GM19043 (cell line): ENCODE measurements around the gene CCDC92B.
"Not testable (repeated sequence)": the region's sequence is repeated elsewhere in the genome, so short reads cannot be mapped to it uniquely, and the experiment has no call there.

Experiments used
- ATAC-seq: cut with Tn5 transposase; IDR thresholded peaks from one replicate; pipeline ENCODE4 v1.9.1; 2021; ENCODE audit warnings: low read depth; ENCODE audit not compliant: unreplicated experiment

CCDC92B gene

DNA sequence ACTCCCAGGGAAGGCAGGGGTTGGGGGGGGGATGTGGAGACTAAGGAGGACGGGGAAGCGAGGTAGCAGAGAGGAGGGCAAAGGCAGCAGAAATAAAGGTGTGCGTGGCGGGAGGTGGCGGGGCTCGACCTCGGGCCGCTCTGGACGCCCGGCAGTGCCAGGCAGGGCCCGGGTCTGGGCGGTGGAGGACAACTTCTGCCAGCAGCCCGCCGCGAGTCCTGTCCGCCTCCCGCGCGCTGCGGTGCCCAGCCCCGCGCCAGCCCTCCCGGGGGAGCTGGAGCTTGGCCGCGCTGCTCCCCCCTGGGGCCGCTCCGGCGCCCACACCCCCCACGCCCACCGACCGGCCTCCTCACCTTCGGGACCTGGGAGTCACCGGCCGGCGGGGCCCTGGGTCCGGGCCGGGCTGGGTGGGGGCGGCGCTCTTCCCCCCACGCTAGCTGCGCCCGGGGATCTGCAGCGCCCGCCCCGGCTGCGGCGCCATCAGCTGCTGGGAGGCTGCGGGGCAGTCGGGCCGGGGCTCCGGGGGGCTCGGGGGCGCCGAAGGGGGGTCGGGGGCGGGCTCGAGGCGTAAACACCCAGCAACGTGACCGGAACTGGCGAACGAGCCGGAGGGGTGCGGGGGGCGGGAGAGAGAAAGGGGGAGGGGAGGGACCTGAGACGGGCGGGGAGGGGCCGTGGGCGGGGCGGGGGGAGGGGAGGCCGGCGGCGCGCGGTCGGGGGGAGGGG lies at the start of gene CCDC92B:
Gene CCDC92B (minus strand): TSS at position 595 of the 726 bp plus-strand sequence. CDS start 14,507 bp downstream, outside the sequence.
- ATAC-seq: no peak

DNA sequence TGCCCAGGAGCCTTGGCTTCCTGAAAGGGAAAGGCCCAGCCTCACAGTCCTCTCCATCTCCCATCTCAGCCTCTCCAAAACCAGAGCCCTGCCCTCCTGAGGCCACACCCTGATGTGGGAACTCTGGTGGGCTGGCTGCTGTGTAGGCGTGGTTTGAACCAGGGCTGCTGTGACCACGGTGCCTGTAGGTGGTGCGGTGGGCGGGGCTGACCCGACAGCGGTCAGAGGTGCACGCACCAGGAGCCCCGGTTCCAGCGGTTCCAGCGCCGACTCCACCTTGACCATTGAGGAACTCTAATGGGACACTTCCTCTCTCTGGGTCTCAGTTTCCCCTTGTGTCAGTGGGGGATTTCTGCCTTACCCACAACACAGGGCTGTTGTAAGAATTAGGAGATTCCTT lies 49.2 kb upstream of the CCDC92B start:
- ATAC-seq: no peak

DNA sequence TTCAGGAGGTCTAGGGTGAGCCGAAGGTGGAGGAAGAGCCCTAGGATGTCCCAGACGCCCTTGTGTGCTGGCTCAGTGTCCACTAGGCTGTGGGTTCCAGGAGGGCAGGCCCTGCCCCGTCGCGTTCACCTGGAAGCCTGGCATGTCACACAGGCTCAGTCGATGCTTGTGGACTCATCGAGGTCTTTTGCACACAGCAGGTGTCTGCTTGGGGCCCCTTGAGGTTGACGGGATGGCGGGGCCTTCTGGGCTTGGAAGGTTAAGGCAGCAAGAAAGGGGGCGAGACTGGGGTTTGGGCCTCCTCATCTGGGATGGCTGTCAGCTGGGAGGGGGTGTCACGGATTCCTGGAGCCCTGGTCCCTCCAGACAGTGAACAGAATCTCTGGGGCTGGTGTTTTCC lies 48.7 kb upstream of the CCDC92B start:
- ATAC-seq: no peak

DNA sequence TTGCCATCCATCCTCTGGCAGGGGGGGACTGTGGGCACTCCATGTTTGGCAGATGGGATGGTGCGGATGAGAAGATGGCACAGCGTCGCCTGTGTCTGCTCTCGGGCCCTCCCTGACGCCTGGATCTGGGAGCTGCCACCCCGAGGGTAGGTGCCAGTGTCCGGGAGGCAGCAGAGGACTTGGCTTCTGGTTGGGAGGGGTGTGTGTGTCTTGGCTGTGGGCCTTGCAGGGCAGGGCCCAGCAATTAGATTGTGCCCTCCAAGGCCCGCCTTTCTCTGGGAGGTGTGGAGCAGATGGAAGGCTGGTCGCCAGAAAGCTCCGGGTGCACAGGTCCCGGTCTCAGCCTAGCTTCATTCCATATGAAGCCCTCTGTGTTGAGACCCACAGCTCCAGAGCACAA lies 48.2 kb upstream of the CCDC92B start:
- no peak for ATAC-seq

DNA sequence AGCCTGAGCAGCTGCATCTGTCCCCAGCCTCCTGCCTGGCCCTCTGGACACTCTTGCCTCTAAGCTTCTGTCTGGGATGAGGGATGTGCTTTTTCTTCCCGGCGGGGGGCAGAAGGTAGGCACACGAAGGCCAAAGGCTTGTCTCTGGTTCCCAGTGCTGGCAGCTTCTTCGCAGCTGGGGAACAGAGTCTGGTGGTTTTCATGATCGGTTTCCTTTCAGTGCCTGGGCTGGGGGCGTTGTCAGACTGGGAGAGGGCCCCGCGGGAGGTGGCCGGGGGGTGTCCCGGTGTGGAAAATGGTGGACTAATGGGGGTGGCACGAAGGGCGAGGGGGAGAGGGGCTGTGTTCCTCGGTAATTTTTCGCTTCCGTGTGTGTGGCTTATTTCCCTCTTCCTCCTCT lies 47.8 kb upstream of the CCDC92B start:
- no peak for ATAC-seq

DNA sequence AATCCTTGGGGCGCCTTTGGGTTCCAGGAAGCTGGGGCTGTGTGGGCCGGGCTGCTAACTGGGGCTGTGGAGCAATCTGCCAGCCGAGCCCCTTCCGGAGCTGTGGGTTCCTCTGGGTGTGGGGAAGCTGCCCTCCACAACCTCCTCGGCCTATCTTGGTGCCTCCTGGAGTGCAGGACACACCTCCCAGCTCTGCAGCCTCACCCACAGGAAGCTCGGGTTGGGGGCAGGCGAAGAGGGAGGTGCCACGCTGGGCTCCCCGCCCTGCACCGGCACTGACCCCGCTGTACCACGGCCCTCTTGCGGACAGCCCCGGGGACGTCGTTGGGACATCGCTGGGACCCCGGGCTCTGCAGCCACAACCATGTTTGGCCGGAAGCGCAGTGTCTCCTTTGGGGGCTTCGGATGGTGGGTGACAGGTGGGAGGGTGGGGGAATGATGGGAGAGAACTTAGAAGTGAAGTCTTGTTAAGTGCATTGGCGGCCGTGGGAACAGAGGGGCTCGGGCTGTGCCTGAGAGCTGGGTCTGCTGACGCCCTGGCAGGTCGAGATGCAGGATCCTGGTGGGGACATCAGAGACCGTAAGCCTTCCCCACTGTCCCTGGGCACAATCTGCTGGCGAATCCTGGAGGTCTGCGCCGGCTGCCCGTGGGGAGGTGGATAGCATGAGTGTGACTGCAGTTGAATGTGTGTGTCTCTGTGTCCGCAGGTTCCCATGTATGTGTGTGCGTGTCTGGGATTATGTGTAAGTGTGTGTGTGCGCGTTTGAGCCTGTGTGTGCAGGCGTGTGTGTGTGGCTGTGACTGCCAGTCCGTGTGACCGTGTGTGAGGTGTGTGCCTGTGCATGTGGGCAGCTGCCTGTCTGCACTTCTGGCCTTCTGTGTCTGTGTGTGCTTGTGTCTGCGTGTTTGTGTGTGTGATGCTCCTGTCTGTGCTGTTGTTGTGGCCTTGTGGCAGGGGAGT lies 47.0 kb upstream of the CCDC92B start, which contains the start of gene RAP1GAP2:
Gene RAP1GAP2 (plus strand): TSS at position 275 of the 962 bp plus-strand sequence. CDS start 90 bp downstream, at position 365.
- ATAC-seq: no peak

DNA sequence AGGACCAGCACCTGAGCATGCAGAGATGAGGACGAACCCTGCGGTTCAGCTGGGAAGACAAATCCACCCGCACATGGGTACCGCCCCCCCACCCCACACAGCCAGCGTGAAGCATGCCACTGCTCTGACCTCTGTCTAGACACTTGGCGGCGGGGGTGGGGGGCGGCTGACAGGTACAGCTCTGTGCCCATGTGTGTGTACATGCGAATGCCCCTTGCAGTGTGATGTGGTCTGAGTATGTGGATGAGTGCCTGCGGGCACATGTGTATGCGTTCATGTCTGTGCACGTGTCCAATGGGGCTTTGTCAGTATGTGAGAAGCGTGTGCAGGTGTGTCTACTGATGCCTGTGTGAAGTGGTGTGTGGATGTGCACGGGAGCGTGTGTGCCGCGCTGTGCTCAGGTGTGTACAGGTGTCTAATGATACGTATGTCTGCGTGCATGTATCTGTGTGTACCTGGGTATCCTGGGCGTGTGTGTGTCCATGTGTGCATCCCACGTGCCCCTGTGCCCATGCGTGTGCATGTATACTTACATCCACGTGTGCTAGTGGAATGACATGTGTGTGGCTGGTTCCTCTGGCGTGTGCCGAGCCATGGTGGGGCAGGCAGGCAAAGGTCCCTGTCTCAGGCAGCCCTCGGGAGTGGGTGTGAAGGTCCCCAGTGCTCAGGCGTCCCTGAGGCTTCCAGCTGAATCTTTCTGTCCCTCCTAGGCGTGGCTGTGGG lies 46.1 kb upstream of the CCDC92B start:
- no peak for ATAC-seq

DNA sequence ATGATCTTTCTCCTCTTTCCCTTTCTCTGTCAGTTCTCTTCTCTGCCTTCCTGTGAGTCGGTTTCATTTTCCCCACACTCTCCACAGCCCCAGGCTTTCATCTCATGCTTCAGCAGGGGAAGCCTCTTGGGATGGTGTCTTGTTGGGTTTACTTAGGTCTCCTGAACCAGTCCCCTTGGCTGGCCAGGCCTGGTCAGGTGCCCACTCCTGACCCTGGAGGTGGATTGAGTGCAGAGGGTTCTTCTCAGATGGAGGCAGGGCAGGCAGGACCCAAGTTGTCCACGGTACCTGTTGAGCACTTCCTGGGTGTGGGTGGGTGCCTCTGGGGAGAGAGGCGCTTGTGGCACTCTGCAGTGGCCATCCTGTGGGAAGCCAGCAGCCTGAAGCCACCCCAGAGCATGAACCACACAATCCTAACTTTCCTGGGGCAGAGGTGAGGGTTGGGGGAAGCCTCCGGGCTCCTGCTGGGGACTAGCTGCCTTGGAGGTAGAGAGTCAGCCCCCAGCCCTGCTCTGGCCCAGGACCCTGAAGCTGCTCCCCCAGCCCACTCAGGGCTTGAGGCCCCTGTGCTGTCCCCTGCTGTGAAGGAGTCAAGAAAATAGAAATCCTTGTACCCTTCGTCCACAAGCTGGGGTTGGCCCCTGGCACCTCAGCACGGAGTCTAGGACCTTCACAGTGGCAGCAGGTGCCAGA lies 44.8 kb upstream of the CCDC92B start:
- ATAC-seq: no peak

DNA sequence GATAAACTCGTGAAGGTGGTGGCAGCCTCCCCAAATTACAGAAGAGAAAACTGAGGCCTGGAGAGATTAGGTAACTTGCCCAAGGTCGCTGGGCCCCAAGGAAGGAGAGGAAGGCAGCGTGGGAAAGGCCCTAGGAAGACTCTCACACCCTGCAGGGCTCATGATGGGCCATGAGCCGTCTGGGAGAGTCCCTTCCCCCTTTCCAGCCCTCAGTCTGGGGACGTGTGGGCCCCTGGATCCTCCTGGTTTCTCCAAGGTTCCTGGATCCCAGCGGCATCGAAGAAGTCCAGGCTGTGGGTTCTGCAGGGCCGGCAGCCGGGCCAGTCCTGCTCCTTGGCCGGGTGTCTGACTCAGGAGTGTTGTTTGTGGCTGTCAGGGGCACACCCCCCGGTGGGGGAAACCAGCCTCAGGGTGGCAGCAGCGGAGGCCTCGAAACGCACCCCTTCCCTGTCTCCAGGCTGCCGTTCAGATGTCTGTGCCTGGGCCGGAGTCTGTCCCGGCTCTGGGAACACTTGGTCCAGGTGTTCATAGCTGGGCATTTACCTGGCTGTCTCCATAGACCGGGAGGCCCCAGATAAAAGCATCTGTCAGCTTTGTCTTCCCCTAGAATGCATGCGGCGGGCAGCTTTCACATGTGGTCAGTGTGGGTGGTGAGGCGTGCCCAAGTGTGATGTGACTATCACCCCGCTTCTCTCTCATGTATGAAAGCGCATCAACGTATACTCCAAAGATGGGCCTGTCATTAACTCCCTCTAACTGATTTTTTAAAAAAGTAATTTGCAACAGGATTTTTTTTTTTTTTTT lies 43.1 kb upstream of the CCDC92B start:
- ATAC-seq: no peak

DNA sequence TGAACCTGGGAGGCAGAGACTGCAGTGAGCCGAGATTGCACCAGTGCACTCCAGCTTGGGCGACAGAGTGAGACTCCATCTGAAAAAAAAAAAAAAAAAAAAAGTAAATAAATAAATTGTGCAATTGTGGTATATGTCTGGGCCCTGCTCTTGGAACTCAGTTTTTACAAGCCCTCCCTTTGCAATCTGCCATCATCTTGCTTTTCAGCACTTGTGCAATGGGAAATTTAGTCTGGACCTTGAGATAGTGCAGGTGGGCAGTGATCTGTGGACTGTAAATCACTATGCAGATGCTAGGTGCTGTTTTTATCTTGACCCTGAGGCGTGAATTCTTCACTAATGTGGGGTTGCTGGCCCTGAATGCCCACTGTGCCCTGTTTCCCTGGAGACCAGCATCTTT lies 40.2 kb upstream of the CCDC92B start:
- no peak for ATAC-seq

DNA sequence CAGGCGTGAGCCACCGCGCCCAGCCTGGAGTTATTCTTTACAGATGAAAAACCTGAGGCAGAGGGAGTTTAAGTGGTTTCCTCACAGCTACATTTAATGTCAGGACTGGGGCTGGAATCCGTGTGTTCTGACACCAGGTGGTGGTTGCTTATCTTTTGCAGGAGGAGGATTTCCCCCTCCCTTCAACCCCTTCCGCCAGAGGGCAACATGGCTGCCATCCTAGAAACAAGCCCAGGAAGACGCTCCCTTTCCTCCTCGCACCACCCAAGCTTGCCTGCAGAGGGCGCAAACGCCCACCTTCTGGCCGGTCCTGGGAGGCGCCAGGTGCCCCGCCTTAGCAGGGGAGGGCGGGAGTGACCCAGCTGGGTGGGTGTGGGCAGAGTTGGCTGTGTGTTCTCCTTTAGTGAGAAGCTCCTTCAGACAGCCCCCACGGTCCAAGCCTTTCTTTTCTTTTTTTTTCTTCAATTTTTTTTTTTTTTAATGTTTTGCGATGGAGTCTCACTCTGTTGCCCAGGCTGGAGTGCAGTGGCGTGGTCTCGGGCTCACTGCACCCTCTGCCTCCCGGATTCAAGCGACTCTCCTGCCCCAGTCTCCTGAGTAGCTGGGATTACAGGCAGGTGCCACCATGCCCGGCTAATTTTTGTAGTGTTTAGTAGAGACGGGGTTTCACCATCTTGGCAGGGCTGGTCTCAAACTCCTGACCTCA lies 36.9 kb upstream of the CCDC92B start:
- no peak for ATAC-seq

DNA sequence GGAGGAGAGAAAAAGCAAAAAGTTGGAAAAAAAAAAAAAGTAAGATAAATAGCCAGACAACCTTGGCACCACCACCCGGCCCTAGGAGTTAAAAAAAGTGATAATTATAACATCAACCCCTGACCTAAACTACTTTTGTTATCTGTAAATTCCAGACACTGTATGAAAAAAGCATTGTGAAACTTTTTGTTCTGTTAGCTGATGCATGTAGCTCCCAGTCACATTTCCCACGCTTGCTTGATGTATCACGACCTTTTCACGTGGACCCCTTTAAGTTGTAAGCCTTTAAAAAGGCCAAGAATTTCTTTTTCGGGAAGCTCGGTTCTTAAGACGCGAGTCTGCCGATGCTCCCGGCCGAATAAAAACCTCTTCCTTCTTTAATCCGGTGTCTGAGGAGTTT lies 35.9 kb upstream of the CCDC92B start:
- not testable (repeated sequence) for ATAC-seq

DNA sequence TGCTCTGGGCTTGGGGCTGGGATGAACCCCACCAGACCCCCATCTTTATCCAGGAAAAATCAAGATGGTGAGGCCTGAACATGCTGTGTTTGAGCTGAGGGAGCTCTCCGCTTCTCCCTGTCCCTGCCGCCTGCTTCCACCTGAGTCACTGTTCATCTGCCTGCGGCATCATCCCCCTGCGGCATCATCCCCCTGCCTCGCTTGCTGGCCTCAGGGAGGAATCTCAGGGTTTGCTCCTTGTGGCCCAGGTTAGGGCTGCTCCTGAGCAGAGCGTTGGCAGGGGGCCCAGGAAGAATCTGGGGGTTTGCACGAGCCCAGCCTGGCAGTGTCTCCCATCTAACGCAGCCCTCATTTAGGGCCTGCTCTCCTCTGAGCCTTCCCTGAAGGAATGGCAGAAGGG lies 35.4 kb upstream of the CCDC92B start:
- ATAC-seq: no peak

DNA sequence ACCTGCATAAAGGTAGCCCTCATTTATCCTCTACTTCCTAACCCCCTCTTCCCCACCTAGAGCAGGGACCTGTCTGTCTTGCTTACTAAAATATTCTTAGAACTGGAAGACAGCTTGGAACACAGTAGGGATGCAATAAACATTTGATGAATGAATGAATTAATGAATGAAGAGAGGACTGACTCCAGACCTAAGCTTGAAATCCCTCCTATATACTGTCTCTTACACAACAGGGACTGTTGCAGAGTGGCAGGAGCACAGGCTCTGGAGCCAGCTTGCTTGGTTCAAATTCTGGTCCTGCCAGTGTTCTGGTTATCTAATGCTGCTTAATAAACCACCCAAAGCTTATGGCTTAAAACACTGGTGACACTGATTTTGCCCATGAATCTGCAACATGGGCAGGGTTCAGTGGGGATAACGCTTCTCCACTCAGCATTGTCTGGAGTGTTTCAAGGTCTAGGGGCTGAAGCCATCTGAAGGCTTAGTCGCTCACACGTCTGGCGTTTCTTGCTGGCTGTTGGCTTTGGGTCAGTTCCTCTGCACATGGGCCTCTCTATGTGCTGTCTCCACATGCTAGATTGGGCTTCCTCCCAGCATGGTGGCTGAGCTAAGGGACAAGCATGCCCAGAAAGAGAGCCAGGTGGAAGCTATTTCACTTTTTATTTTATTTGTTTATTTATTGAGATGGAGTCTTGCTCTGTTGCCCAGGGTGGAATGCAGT lies 34.0 kb upstream of the CCDC92B start:
- ATAC-seq: no peak

DNA sequence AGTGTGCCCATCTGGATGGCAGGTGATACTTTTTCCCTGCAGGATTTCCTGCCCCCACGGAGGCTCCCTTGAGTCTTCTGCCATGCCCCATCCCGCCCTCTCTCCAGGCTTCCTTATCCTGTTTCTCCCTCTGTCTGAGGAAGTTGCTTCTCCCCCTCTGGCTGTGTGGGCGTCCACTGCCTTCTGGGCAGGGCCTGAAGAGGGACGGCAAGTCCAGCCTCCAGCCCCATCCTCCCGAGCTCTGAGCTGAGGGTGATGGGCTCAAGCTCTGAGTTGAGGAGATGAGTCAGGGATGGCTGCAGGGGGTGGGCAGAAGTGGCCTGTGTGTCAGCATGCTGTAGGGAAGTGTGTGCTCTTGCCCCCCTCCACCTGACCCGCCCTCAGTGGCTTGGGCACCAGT lies 32.6 kb upstream of the CCDC92B start:
- ATAC-seq: no peak

DNA sequence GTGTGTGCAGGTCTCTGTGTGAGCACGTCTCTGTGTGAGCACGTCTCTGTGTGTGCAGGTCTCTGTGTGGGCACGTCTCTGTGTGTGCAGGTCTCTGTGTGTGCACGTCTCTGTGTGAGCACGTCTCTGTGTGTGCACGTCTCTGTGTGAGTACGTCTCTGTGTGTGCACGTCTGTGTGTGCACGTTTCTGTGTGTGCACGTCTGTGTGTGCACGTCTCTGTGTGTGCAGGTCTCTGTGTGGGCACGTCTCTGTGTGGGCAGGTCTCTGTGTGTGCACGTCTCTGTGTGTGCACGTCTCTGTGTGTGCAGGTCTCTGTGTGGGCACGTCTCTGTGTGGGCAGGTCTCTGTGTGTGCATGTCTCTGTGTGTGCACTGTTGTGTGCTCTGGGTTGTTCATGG lies 32.1 kb upstream of the CCDC92B start:
- not testable (repeated sequence) for ATAC-seq

DNA sequence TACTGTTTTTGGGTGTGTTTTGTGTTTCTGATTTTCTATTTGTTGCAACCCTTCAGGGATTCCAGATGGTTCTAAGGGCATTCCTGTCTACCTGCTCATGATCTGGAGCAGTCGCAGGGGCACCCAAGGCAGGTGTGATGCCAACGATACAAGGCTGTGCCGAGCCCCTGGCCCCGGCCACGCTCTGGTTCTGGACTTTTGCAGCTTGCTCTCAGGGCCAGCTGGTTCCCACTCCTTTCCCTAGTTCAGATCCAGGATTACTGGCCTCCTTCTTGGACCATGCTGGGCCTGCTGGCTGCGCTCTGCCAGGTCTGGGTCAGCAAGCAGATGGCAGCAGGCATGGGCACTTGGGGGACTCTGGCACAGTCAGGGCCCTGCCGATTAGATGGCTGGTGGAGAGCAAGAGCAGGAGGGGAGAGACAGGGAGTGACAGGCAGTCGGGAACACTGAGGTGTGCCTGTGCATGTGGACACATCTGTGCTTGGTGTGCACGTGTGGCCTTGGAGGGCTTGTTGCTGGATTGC lies 31.5 kb upstream of the CCDC92B start:
- no peak for ATAC-seq

DNA sequence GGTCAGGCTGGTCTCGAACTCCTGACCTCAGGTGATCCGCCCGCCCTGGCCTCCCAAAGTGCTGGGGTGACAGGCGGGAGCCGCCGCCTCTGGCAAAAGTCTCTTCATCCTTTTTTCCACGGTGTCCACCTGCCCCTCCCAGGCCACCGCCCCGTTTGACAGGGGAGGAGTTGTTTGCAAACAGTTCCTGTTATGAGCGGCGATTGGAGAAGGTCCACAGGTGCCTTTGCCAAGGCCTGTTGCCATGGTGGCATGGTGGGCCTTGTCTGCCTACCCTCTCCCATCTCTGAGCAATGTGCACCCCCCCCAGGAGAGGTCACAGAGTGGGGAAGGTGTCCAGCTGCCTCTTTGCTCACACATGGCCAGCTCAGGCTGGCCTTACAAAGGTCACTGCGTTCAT lies 30.8 kb upstream of the CCDC92B start:
- no peak for ATAC-seq
